Hematopoietic multipotent progenitor cell treated with erythropoietin and hydrocortisone succinate and interleukin-3 and kit ligand, for 8 days (in vitro differentiated cells): Measurements from ENCODE around the gene TPGS1.

ENCODE experiments used
- DNase-seq: peaks from one replicate; pipeline ENCODE4 v3.0.0-alpha.2; 2015

Gene TPGS1, protein sequence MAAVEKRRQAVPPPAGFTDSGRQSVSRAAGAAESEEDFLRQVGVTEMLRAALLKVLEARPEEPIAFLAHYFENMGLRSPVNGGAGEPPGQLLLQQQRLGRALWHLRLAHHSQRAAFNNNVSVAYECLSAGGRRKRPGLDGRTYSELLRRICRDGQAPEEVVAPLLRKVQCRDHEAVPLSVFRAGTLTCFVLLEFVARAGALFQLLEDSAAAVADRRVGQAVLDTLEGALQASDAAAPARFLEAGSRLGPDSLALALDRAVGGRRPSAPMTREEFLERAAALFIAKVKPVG

DNA sequence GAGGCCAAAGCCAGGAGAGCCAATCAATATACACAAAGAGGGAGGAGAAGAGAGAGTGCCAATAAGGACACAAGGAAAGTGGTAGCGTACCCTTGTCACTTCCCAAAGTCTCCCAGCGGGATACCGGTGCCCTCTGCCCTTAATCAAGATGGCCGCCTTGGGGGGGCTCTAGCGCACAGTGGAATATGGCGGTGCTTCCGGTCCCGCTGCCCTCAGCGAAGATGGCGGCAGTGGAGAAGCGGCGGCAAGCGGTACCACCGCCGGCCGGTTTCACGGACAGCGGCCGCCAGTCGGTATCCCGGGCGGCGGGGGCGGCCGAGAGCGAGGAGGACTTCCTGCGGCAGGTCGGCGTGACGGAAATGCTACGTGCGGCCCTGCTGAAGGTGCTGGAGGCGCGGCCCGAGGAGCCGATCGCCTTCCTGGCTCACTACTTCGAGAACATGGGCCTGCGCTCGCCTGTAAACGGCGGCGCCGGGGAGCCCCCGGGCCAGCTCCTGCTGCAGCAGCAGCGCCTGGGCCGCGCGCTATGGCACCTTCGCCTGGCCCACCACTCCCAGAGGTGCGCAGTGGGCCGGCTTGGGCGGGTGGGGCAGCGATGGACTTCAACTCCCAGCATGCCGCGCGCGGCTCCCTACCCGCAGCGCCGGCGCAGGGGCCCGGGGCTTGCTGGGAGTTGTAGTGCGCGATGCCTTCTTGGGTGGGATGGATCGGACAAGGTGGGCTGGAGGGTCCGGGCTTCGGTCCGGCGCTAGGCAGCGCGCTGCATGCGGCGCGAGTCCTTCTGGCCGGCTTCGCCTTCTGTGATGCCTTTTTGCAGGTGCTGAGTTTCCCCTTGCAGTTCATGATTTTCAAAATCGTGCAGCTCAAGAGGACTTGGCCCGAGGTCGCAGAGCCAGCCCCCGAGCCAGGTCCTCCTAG lies at the start of gene TPGS1:
Gene TPGS1, plus strand, starts transcription at position 212 of the 918 bp plus-strand sequence. Its CDS starts 10 bp downstream, at position 222.
- peak; percentile 80 for DNase-seq

- no peak for DNase-seq
These were observed 49.7 kb upstream of the TPGS1 start for GRCh38 chr19:457636-458035.

DNA sequence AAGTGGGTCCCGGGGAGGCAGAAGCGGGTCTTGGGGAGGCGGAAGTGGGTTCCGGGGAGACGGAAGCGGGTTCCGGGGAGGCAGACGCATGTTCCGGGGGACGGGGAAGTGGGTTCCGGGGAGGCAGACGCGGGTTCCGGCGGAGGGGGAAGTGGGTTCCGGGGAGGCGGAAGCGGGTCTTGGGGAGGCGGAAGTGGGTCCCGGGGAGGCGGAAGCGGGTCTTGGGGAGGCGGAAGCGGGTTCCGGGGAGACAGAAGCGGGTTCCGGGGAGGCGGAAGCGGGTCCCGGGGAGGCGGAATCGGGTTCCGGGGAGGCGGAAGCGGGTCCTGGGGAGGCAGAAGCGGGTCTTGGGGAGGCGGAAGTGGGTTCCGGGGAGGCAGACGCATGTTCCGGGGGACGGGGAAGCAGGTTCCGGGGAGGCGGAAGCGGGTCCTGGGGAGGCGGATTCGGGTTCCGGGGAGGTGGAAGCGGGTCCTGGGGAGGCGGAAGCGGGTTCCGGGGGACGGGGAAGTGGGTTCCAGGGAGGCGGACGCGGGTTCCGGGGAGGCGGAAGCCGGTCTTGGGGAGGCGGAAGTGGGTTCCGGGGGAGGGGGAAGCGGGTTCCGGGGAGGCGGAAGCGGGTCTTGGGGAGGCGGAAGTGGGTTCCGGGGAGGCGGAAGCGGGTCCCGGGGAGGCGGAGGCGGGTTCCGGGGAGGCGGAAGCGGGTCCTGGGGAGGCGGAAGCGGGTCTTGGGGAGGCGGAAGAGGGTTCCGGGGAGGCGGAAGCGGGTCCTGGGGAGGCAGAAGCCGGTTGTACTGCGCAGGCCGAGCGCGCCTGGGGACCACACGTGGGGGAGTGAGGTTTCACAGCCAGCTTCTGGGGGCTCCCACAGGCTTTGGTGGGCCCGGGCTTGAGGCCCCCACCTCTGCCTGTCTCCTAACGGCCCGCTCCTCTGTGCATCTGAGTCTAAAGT lies 48.9 kb upstream of the TPGS1 start:
- DNase-seq, result no peak

GRCh38 chr19:459724-460511 lies 47.4 kb upstream of the TPGS1 start:
- peak; percentile 6 for DNase-seq

GRCh38 chr19:460877-461720 lies 46.2 kb upstream of the TPGS1 start, which contains the start of gene SHC2:
SHC2 (minus strand) TSS chr19:461033; CDS start chr19:460996, 37 bp downstream.
- DNase-seq, result no peak

GRCh38 chr19:461721-462551 lies 45.4 kb upstream of the TPGS1 start:
- DNase-seq, result no peak

GRCh38 chr19:463483-464207 lies 43.7 kb upstream of the TPGS1 start:
- no peak for DNase-seq

- no peak for DNase-seq
These were observed 43.1 kb upstream of the TPGS1 start for GRCh38 chr19:464208-464545.

GRCh38 chr19:465056-465816 lies 42.1 kb upstream of the TPGS1 start:
- DNase-seq, result no peak

DNA sequence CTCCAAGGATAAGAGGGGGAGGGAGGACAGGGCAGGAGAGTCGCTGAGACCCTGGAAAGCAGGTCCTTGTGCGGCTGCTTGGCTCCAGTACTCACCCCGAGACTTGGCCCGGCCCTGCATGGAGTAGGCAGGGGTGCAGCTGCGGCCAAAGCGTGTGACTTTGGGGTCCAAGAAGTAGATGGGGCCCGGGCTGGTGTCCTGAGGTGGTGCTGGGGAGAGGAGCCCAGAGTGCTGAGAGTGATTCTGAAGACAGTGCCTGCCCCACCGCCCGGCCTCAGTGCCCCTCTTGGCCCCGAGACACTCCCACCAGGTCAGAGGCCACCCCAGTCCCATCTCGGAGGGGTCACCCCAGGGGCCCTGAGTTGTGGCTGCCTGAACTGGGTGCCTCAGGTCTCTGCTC lies 39.7 kb upstream of the TPGS1 start:
- no peak for DNase-seq

DNA sequence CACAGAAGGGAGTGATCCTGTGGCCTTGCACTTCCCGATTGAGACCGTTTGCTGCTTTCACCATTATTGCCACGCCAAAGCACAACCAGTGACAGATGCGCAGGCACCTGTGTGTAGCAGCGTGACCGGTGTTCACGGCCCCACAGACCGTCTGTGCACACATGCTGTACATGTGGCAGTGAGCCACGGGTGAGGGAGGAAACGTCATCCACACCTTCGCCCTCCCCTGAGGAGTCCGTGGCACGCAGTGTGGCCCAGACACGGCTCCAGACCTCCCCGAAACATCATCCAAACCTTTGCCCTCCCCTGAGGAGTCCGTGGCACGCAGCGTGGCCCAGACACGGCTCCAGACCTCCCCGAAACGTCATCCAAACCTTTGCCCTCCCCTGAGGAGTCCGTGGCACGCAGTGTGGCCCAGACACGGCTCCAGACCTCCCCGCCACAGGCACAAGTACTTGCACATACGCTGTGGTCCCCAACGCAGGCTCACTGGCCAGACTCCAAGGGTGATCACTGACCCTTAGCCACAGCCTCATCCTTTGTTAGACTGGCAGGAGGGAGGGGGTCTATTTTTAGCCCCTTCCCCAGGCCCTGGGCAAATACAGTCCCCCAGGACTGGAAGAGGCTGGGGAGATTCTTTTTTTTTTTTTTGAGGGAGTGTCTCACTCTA lies 38.6 kb upstream of the TPGS1 start:
- no peak for DNase-seq

- no peak for DNase-seq
These were observed 37.5 kb upstream of the TPGS1 start for GRCh38 chr19:469833-470232.

DNA sequence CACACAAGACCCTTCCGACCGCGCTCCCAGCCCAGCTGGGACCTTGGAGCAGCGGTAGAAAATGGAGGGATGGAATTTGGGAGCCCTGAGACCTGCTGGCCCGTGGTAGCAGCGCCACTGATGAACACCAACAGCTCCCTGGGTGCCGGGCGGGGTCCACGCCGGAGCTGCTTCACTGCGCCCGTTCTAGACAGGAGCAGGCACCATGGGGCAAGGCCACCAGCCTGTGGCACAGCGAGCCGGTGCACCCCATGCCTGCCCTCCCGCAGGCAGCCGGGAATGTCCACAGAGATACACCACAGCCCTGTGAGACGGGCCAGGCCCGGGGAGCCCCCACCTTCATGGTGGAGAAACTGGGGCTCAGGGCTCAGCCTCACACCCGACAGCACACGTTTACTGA lies 36.6 kb upstream of the TPGS1 start:
- DNase-seq, result no peak

DNA sequence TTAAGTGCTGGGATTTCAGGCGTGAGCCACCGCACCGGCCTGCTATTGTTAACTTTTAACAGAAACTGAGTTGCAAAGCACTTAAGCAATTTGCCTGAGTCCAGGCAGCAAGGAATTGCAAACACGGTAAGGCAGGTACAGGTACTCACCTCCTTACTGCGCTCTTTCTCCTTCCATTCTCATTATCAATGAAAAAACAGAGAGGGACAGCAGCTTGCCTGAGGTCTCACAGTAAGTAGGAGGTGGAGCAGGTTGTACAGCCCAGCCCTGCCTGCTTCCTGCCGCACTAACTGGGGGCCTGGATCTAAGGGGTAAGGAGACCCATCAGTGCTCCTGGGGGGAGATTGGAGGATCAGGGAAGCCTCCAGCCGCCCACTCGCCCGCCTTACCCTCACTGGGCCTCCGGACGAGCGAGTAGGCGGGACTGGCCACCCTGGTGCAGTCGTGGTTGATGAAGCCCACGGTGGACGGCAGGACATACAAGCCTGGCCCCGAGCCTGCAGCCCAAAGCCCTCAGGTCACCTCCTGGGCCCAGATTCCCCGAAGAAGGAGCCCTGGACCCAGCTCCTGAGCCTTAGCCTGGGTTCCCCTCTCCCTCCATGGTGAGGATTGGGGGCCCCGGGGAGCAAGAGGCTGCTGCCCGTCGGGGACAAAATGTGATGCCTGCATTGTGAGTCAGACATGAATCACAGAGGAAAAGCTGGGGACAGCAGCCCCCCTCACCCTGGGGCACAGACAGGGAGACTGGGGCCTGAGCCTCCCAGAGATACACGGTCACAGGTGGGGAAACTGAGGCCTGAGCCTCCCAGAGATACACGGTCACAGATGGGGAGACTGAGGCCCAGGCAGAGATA lies 35.1 kb upstream of the TPGS1 start:
- no peak for DNase-seq

DNA sequence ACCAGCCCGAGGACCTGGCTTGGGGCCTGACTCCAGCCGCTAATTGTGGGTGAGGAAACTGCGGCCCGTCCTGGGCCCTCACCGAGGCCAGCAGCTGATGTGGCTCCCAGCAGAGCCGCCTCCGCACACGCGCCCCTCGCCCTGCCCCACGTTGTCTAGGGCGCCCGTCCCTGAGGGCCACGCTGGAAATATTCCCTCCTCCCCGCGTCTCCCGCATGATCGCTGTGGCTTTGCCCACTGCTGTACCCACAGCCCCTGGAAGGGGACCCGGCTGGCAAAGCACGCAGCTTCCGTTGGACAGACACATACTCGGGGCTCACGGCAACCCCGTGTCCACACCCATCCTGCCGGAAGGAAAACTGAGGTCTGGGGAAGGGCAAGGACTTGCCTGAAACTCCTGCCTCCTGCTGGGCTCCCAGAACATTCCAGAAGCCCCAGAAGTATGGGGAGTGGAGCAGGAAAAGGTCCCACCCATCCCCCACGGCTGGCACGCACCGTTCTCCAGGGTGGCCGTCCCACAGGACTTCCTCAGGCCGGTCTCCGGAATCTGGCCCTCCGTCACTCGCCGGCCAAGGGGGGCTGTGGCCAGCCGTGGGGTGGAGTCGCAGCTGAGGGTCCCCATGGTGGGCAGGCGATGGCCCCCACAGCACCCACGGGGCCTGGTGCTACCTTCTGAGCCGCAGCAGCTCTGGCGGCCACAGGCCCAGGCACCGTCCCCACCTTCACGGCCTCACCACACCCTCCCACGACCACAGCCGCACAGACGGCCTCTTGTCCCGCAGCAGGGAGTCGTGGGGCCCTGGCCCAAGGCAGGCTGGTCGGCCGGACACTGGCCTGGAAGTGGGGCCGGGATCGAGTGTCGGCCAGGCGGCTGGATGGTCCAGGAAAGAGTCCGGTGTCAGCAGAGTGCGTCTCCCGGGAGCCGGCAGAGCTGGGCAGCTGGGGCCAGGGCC lies 32.9 kb upstream of the TPGS1 start:
- DNase-seq, result no peak

DNA sequence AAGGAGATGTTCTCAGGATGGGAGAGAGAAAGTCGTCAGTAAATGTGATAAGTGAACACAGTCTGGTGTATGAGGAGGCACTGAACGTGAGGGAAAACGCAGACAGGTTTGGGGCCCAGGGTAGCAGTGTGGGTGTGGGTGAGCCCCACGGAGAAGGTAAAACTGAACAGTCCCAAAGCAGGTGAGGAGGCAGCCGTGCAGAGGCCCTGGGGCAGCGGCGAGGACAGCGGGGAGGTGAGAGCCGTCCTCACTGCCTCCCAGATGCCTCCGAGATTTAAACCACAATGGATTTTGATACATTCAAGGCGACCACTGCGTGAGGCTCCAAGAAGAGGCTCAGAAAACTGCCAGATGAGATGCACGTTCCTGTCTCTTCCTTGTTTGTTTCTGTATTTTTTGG lies 31.9 kb upstream of the TPGS1 start:
- no peak for DNase-seq
